Stimulated activated naive CD8-positive, alpha-beta T cell treated with anti-CD3 and anti-CD28 coated beads, Interleukin-15, Interleukin-2, amounts not matched to agents 100 U/mL and 50 U/mL, for 24 hours (primary cell): ENCODE results near the gene PRSS27.
"Not testable (repeated sequence)": the region's sequence is repeated elsewhere in the genome, so short reads cannot be mapped to it uniquely, and the experiment has no call there.

Experiments
- ATAC-seq: fragments of 150-1000 bp; cut with Tn5 transposase; one replicate; pipeline ENCODE4 v1.10.0; 2021
- DNase-seq: peaks from one replicate; pipeline ENCODE4 v3.0.0; 2021

PRSS27 gene

DNA sequence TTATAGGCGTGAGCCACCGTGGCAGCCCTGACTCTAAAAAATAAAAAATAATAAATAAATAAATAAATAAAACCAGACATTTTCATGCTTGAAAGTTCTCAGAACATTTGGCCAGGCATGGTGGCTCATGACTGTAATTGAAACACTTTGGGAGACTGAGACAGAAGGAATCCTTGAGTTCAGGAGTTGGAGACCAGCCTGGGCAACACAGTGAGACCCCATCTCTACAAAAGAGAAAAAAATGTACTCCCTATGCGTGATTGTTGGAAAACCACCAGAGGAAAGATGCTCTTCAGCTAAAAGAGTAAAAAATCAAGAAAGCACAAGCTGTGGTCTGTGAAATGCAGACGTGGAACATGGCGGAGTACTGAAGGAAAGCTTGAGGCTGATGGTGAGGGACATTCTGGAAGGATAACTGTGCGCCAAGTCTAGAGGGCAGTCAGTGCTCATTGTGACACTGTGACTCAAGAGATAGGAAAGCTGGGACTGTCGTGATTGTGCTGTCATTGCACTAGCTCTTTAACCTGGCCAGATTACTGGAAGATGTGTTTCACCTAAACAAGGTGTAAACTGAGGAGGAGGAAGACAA lies 4.2 kb upstream of the PRSS27 start:
- DNase-seq: no peak
- no peak for ATAC-seq

DNA sequence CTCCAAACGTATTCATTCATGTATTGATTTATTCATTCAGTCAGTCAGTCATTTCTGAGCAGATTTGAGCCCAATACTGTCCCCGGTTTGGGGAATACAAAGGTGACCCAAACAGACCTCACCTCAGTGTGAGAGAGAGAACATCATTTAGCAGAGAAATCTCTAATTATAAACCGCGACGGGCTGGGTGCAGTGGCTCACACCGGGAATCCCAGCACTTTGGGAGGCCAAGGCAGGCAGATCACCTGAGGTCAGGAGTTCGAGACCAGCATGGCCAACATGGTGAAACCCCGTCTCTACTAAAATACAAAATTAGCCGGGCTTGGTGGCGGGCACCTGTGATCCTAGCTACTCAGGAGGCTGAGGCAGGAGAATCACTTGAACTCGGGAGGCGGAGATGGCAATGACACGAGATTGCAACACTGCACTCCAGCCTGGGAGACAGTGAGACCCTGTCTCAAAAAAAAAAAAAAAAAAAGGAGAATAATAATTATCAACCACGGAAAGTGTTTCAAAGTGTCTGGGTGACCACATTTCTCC lies 1.7 kb upstream of the PRSS27 start:
- not testable (repeated sequence) for ATAC-seq, DNase-seq

DNA sequence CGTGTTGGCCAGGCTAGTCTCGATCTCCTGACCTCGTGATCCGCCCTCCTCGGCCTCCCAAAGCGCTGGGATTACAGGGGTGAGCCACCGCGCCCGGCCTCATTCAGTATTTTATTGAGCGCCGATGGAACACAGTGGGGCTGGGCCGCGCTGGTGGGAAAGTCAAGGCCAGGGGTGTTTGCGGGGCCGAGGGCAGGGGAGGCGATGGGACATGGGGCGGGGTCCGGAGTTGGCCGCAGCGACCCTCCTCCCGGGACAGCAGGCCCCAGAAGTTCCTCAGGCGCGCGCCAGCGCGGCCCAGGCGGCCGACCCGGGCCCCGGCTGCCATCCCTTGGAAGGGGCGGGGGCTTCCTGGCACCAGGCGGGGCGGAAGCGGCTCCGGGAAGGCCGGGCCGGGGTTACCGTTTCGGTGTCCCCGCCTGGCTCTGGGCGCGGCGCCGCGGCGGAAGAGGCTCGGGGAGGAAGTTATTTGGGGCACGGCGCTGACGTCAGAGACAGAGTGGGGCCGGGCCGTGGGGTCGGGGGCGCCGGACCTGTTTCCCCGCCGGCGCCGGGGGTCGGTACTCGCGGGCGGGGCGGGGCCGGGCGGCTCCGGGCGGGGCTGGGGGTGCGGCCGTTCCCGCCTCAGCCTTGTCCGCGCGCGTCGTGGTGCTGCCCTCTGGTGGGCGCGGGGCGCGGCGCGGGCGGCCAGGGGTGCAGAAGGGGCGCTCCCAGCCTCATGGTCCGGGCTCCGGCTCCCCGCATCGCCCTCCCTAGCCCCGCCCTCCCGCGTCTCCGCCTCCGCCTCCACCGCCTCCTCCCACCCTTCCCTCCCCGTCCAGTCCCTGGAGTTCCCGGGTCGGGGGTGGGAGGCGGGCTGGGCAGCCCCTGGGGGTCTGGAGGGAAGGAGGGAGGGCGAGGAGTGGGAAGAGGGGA lies 952 bp upstream of the PRSS27 start:
- peak; percentile 93 for ATAC-seq
- peak; percentile 92 for DNase-seq

DNA sequence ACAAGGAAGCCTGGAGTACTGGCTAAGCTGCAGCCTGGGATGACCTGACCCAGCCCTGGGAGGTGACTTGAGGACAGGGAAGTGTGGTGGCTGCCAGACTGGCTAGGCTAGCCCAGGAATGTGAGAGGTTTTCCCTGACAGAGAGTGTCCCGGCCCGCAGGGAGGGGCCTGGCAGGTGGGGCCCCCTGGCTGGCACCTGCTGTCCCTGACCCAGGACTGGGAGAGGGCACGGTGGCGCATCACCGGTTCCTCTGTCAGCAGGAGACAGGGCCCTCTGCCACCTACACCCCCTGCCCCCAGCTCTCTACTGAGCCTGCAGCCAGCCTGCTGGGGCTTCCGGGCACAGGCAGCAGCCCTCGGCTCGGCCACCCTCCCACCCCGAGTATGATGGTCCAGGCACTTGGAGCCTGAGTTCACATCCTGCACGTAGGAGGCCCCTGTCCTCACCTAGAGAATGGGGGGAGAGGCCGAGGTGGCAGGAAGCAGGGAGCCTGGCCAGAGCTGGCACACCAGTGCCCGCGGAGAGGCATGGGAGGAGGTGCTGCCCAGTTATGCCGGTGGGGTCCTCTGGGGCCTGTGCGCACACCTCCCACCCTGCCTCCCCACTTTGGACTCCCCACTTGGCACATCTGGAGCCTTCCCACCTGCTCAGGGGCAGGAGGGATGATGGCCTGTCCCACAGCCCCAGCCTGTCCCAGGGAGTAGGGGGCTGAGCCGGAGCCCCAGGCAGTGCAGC lies 528 bp downstream of the PRSS27 start:
- no peak for DNase-seq
- ATAC-seq: no peak

DNA sequence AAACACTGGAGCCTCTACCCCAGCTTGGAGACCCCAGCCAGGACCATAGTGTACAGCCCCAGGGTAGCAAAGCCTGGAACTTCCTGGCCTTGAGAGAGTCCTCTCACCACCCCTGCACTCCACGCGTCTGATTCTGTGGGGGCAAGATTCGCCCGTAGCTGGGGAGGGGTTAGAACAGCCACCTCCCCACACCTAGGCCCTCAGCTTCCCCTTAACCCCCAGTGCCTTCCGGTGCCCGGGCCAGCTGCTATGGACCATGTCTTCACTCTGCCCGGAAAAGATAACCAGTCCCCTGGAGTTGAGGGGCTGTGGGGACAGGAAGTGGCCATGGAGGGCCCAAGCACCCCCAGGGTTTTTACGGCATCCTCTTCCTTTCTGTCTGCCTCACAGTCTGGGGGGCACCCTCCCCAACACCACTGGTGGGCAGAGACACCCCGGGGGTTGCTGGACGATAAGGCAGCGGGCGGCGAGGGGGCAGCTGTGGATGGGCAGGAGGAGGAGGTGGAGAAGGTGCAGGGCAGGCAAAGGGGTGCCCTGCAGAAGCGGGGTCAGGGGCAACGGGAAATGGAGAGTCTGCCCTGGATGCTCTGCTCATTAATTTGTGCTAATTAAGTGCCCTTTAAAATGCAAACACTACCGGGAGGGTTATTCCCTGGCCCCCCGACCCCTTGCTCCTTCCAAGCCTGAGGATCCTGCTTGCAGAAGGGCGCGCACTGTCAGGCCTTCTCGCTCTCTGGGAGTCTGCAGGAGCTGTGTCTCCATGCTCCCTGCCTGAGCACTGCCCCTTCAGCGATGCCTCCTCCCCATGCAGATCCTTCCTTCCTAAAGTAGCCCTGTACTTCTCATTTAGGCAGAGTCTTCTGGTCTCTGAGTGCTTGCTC lies 2.4 kb downstream of the PRSS27 start:
- DNase-seq (no peak), ATAC-seq (no peak)

DNA sequence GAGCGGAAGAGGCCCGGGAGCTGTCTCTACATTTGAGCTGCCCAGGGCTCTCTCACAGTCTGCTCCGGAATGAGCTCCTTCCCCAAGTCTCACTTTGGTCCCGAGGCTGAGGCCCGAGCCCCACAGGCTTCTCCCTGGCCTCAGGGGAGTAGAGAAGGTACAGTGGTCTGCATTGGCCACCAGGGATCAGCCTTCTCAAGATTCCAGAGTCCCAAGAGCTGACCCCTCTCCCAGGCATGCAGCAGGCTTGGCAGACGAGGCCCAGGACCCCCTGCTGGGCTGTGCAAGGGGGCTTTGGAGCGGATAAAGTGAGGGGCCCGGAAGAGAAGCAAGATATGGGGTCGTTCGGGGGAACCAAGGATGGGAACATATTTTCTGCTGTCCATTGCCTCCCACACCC lies 3.1 kb downstream of the PRSS27 start:
- no peak for ATAC-seq
- DNase-seq: no peak

DNA sequence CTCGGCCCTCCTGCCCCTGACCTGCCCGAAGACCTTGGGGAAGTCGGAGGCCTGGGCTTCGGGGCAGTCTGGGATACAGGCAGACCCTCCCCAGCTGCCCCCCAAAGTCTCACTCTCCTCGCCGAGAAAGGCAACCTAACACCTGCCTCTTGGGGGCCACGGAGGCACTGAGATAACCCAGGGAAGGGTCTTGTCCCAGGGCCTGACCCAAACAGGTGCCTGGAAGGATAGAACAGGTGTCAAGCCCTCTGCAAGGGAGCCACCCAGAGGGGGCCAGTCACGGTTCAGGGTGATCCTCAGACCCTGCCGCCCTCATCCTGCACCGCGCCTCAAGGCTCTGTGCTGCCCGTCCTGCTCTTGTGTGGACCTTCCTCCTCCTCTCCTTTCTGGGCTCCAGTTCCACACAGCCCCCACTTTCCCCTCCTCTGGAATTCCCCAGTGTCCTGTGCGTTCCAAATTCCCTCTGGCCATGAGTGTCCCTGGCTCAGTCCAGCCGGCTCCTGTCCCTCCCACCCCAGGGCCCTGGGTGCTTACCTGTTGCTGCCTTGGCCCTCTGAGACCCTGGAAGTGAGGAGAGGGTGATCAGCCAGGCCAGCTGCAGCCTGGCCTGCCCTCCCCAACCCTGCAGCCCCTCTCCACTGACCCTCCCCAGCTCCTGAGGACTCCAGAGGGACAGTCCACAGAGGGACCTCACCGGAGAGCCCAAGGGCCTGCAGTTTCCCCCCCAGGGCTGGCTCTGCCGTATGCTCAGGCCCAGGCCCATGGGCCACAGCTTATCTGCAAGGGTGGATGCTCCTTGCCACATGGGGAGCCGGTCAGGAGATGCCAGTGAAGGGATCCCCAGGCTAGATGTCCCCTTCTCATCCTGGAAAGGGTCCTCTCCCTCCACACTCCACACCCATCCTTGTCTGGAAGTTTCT lies 3.8 kb downstream of the PRSS27 start:
- ATAC-seq (no peak), DNase-seq (no peak)

DNA sequence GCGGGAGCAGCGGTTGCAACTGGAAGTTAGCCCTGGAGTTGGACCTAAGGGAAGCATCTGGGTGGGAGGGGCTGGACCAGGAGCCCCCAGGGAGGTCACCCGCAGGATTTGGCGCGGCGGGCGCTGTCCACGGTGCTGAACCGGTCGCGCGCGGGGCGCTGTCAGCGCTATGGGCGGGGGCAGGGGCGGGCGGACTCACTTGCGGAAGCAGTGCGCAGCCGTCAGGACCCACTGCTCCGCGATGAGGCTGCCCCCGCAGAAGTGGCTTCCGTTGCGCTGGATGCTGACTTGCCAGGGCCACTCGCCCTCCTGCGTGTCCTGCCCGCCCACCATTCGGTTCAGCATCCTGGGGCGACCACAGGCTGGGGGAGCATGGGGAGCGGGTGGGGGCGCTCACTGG lies 4.5 kb downstream of the PRSS27 start:
- DNase-seq: peak; percentile 84
- ATAC-seq: peak; percentile 74

DNA sequence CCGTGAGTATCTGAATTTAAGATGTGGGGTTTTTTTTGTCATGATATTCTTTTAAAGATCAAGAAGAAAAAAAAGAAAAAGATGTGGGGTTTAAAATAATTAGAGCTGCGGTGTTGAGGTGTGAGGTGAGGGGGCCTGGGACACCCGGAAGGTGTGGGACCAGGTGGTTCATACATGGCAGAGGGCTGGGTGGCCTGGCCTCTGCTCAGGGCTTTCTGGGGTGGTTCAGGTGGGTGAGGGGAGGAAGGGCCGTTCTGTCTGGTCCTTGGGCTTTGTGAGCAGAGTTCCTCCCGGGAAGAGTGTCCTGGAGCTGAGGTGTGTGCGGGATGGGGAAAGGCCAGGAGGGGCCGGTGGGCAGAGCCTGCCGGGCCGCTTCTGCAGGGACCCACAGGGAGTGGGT lies 5.0 kb downstream of the PRSS27 start:
- DNase-seq (no peak), ATAC-seq (no peak)

DNA sequence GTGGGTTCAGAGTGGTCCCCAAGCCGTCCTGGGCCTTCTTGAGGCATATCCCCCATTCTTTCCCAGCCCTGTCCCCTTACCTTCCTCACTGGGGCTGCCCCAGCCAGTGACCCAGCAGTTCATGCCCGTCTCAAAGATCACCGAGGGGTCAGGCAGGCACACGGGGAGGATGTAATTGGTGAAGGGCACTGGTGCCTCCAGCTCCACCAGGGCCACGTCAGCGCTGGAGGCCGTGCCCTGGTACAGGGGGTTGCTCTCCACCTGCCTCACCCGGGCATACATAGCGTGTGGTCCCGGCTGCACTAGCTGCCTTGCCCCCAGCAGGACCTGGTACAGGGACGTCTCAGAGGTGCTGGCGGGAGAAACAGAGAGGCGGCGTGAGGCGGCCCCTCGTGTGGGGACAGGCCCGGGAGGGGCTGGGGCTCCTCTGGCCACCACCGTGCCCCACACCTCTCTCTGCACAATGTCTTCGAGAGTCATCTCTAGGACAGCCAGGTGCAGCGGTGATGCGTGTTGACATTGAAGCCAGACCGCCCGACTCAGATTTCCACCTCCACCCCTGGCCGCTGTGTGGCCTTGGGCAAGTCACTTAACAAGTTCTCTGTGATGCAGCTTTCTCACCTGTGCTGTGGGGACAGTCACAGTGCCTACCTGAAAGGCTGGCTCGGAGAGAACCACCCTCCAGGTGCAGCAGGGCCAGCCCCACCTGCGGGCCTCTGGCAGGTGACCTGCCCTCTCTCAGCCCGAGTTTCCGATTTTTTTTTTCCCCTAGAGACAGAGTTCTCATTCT lies 5.8 kb downstream of the PRSS27 start:
- DNase-seq: no peak
- ATAC-seq: no peak

DNA sequence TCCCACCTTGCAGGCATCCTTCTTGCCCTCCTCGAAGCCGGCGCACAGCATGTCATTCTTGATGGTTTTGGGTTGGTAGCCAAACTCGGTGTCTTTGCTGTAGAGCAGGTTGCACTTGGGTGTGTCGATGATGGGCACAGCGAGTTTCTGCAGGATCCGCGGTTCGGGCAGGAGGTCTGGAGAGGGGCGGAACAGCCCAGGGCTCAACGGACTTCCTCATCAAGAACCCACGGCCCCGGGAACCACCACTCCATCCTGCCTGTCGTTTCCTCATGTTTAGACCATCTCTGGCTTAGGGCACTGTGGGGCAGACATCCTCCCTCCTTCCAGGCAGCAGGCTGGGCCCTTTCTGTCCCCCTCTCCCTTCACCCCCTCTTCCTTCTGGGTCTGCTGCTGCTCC lies 6.5 kb downstream of the PRSS27 start:
- no peak for DNase-seq
- no peak for ATAC-seq

DNA sequence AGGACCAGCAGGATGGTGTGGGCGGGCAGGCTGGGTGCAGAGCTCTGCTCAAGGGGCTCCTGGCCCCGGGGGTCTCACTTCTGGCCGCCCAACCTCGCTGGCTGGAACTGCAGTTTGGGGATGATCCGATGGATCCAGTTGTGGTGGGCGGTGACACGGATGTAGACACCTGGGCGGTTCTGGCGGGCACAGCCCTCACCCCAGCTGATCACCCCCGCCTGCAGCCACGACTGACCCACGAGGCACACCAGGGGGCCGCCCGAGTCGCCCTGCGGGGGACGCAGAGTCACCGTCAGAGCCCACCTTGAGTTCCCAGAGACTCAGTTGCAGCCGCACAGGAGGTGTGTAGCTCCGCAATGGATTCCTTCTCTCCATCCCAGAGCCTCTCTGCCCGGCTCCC lies 7.5 kb downstream of the PRSS27 start:
- ATAC-seq (no peak), DNase-seq (no peak)

DNA sequence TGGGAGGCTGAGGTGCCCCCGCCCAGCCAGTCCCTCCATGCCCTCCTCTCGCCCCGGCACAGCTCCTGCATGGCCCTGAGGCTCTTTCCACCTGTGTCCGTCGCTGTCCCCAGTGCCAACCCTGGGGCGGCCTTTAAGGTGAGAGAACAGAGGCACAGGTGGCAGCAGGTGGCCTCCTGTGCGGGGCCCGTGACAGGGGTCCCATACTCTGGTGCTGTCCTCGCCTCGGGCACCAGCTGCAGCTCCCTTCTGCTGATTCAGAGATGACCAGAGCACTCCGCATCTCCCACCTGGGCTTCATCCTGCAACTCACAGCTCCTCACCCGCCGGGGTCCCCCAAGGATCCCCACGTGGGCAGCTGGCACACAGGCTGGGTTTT lies 8.0 kb downstream of the PRSS27 start:
- ATAC-seq (no peak), DNase-seq (no peak)

DNA sequence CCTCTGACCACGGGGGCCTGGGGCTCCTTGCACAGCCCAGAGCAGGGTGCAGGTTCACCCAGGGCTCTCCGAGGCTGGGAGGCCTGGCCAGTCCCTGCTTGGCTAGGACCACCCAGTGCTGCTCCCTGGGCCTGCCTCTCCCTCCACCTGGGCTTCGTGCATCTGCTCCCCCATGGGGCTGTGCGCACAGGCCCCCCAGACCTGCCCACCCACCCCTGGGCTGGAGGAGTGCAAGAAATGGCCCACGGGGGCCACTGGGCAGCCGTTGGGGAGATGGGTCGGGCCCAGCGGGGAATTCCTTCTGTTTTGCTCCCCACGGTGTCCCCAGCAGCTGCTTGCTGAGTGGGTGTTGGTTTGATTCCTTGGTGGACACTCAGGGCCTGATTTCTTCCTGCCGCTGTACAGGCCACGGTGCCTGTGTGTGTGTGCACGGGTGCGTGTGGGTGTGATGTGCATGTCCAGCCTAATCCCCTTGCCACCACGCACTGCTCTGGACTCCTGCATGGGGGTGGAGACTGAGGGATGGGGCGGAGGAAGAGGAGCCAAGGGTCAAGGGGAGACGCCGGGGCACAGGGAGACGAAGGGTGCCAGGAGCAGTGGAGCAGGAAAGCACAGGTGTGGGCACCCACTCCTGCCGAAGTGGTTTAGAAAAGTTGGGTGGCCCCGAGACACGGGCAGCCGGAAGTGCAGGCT lies 8.5 kb downstream of the PRSS27 start:
- no peak for ATAC-seq
- no peak for DNase-seq

DNA sequence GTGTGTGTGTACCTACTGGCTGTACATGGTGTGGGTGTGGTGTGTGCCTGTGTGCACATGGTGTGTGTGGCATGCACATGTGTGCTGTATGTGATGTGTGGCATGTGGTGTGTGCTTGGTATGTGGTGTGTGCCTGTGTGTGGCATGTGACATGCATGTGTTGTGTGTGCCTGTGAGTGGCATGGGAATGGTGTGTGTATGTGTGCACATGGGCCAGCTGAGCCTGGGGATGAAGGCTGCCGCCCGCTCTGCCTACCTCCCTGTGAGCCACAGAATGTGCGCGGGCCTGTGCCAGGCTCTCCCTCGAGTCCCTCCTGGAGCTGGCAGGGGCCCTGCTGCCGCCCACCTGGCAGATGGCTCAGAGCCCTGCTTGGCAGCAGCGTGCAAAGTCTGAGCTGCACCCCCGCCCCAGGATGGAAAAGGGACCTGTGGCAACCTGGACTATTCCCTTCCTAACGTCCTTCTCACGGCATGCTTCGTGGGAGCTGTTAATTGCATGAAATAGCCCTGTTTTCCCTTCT lies 9.3 kb downstream of the PRSS27 start:
- DNase-seq (no peak), ATAC-seq (no peak)

DNA sequence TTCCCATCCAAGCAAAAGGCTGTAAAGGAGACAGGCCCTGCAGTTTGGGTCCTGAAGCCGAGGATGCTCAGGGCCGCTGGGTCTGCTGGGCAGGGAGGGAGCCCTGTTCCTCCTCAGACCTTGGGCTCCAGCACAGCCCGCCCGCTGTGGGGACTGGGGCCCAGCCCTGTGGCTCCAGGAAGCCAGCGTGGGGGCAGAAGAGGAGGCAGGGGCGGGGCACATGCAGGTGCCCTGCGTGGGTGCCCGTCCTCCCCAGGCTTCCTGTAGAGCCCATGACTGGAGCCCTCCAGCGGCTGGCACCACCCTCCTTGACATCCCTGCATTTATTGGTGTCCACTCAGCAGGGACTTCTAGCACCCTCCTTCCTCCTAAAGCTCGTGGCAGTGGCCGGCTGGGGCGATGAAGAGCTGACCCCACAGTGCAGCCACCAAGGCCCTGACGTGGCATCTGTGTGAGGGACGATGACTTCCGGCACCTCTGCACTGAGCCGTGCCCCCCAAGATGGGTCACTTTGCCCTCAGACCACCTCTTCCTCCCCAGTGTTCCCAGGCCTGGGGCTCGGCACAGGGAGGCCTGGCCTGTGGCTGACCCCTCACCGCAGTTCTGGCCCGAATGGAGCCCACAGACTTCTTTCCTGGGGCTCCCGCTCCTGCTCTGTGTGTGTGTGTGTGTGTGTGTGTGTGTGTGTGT lies 9.9 kb downstream of the PRSS27 start:
- DNase-seq: no peak
- peak; percentile 14 for ATAC-seq

DNA sequence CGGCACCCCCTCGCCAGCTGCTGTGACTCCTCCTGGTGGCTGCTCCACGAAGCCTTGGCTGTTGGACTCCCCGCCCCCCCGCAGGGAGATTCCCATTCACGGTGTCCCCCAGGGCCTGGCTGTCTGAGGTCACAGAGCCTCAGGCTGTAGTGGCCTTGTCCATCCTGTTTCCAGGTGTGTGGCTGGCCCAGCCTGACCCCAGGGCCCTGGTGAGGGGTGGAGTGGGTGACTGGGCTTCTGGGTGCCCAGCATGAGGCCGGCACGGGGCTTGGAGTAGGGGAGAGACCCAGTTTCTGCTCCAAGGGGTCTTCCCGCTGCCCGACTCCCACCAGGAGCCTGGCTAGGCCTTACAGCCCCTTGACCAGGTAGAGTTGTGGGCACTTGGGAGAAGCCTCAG lies 10.4 kb downstream of the PRSS27 start:
- ATAC-seq (no peak), DNase-seq (no peak)

DNA sequence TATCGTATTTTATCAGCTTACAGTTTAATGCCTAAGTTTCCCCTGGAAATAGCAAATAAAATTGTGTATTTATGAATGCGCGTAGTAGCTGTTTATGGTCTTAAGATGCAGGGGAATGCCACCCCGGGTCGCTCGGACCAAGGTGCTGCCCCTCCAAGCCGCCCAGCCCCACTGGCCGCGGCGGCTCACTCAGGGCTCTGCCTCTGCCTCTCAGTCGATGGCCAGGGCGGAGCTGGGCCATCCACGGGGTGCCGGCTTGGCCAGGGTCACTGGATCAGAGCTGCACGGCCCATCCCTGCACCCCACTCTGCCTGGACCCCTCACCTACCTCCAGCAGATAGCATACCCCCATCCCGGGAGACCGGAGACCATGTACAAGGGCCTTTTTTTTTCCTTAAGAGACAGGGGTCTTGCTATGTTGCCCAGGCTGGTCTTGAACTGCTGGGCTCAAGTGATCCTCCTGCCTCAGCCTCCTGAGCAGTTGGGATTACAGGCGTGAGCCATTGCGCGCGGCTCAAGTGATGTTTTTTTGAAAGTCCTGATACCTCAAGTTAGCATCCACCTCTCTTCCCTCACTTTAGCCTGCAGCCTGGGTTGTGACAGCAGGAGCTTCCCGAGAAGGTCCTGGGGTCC lies 11.0 kb downstream of the PRSS27 start:
- ATAC-seq (no peak), DNase-seq (no peak)
